Tibial nerve (tissue), 3 donors: Measurements from ENCODE around the gene PHF5A.

ENCODE experiments used
- CTCF ChIP-seq, 5 experiments: fragments of 200-600 bp in 3 of 5; fragments of 450-650 bp in 2 of 5; sonication (generic) in 3 of 5; IDR thresholded peaks; one replicate each; pipeline ENCODE4 v1.5.1; 2016 to 2019; ENCODE audit warnings: antibody characterized with exemption in 5 of 5, mild to moderate bottlenecking in 3 of 5, moderate library complexity in 2 of 5
- POLR2A ChIP-seq, 2 donors: fragments of 450-650 bp; IDR thresholded peaks; one replicate each; pipeline ENCODE4 v1.6.1; 2017; ENCODE audit warnings: antibody characterized with exemption in 2 of 2, mild to moderate bottlenecking in 2 of 2, moderate library complexity in 2 of 2

GRCh38 chr22:41479671-41480396 is 11.3 kb upstream of the PHF5A start:
- TF ChIP-seq POLR2A (IDR thresholded peaks at IDR 0.05) (no peak), CTCF (IDR thresholded peaks at IDR 0.05) (peak in 1 of 5 experiments; percentile 8)
